Fibroblast of mammary gland (primary cell): Measurements from ENCODE around the gene PRKG1.
A peak's percentile ranks its signal among the peaks of the same experiment; 100 is the strongest.

Experiments used
- DNase-seq: peaks from one replicate; pipeline ENCODE4 v3.0.0-alpha.2; 2010; ENCODE audit warnings: low read depth
- H3K4me3 ChIP-seq: 2 replicates; pipeline ENCODE4 v1.5.1; 2011; ENCODE audit warnings: low read depth, mild to moderate bottlenecking, low read length, moderate library complexity; ENCODE audit not compliant: control insufficient read depth
- TF ChIP-seq, protein P1 (sequence below): conservative IDR thresholded peaks from 2 replicates; pipeline ENCODE4 v1.5.1; 2011; ENCODE audit warnings: low read depth, low read length, inconsistent platforms; ENCODE audit not compliant: control insufficient read depth, insufficient read depth

The PRKG1 gene

DNA sequence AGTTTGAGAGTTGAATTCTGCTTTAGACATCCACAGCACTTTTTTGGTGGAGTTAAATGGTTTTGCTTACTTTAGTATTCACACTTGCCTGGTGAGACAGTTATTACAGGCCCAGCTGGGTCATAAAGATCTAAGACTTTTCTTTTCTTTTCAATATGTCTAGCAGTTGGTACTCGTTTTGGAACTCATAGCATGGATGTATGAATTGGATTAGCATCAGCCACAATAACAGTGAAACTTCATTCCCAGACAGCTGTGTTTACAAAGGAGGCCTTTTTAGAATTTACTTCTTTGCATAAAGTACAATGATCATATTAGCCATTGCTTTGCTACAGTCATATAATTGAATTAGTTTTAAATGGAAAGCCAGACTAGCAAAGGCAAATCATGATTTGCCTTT is 1071.3 kb downstream of the PRKG1 start:
- TF ChIP-seq, protein P1, sequence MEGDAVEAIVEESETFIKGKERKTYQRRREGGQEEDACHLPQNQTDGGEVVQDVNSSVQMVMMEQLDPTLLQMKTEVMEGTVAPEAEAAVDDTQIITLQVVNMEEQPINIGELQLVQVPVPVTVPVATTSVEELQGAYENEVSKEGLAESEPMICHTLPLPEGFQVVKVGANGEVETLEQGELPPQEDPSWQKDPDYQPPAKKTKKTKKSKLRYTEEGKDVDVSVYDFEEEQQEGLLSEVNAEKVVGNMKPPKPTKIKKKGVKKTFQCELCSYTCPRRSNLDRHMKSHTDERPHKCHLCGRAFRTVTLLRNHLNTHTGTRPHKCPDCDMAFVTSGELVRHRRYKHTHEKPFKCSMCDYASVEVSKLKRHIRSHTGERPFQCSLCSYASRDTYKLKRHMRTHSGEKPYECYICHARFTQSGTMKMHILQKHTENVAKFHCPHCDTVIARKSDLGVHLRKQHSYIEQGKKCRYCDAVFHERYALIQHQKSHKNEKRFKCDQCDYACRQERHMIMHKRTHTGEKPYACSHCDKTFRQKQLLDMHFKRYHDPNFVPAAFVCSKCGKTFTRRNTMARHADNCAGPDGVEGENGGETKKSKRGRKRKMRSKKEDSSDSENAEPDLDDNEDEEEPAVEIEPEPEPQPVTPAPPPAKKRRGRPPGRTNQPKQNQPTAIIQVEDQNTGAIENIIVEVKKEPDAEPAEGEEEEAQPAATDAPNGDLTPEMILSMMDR, result no peak
- no peak overlapping the region for H3K4me3 ChIP-seq
- DNase-seq, result no peak

DNA sequence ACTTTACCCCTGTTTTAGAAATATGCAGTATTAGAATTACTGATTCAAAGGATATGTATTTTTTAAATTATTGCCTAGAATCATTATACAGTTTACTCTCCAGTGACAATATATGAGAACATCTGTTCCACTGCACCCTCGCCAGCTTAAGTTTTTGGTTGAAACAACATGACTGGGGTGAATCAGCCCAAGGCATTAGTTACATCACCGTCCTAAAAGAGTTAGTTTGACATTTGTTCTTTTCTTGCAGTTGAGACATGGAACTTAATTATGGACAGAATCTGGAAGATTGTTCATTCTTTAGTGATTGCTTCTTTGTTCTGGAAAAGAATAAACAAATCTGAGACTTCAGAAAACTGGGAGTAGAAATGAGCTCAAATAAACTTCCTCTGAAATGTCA is 1072.5 kb downstream of the PRKG1 start:
- DNase-seq, result peak; percentile 45
- no peak overlapping the region for H3K4me3 ChIP-seq
- TF ChIP-seq, protein P1, result no peak

DNA sequence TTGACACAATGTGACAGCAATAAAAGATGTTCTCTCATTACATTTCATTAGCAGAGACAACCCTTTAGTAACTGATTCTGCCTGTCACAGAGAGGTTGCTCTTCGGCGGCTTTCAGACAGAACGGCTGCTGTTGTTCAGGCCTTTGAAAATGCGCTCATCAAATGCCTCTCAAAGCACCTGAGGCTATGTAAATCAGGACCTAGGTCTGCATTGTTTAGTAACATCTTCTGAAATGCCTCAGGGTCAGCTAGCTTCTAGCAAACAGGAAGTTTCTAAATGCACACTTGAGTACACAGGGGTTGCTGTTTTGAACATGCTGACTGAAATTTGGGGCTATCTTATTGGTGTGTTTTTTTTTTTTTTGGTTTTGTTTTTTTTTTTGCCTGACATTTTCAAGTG is 1096.5 kb downstream of the PRKG1 start:
- DNase-seq, result no peak
- TF ChIP-seq, protein P1, result no peak
- no peak overlapping the region for H3K4me3 ChIP-seq

- H3K4me3 ChIP-seq, result no peak overlapping the region
- TF ChIP-seq, protein P1, result no peak
- no peak for DNase-seq
Observed at GRCh38 chr10:52172581-52172980, 1098.3 kb downstream of the PRKG1 start.

DNA sequence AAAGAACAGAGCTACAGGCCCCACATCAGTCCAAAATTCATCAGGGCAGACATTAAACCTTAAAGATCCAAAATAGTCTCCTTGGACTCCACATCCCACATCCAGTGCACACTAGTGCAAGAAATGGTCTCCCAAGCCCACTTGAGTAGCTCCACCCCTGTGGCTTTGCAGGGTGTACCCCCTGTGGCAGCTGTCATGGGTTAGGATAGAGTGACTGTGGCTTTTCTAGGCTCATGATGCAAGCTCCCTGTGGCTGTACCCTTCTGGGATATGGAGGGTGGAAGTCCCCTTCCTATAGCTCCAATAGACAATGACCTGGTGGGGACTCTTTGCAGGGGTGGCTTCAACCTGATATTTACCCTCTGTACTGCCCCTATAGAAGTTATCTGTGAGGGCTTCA is 1111.0 kb downstream of the PRKG1 start:
- TF ChIP-seq, protein P1, result no peak
- DNase-seq, result no peak
- no peak overlapping the region for H3K4me3 ChIP-seq

DNA sequence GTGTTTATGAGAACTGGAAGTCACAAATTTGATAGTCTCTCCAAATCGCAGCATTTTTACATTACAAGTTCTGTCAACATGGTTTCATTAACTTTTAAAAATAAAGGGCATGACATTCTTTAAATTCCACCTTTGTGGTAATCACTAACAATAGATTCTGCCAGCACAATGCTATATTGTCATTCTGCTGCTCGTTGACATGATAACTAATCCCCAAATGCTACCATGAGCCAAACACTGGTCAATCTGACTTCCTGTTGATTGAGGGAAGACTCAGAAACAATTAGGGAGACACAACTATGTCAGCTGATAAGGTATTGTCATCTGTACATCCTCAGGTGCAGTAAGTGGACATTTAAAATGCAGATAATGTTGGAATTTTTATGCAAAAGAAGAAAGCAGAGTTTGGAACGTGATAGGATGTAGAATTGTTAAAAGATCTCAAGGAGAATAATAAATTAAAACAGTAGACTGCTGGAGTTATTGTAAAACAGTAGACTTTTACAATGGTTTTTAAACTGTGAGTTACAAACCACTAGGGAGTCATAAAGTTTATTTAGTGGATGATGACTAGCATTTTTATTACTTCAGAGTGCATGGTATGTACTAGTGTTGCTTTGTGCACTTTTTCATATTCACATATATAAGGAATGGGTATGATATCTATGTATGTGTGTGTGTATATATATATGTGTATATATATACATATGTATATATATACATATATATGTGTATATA is 1113.4 kb downstream of the PRKG1 start:
- H3K4me3 ChIP-seq, result no peak overlapping the region
- peak; percentile 12 for DNase-seq
- TF ChIP-seq, protein P1, result no peak

GRCh38 chr10:52191049-52191448 is 1116.8 kb downstream of the PRKG1 start:
- TF ChIP-seq, protein P1, result no peak
- H3K4me3 ChIP-seq, result no peak overlapping the region
- DNase-seq, result no peak
